ENCODE data around the gene PHACTR1. TPM values are rescaled to one million over a fixed set of nuclear protein-coding genes. Genes with fewer than 3 reads are reported as not detected.
"Not testable (repeated sequence)": the region's sequence is repeated elsewhere in the genome, so short reads cannot be mapped to it uniquely, and the experiment has no call there.

PHACTR1 gene
- total and polyA plus RNA-seq, 12 donors = 6.3 to 150 (median 79.9) TPM

DNA sequence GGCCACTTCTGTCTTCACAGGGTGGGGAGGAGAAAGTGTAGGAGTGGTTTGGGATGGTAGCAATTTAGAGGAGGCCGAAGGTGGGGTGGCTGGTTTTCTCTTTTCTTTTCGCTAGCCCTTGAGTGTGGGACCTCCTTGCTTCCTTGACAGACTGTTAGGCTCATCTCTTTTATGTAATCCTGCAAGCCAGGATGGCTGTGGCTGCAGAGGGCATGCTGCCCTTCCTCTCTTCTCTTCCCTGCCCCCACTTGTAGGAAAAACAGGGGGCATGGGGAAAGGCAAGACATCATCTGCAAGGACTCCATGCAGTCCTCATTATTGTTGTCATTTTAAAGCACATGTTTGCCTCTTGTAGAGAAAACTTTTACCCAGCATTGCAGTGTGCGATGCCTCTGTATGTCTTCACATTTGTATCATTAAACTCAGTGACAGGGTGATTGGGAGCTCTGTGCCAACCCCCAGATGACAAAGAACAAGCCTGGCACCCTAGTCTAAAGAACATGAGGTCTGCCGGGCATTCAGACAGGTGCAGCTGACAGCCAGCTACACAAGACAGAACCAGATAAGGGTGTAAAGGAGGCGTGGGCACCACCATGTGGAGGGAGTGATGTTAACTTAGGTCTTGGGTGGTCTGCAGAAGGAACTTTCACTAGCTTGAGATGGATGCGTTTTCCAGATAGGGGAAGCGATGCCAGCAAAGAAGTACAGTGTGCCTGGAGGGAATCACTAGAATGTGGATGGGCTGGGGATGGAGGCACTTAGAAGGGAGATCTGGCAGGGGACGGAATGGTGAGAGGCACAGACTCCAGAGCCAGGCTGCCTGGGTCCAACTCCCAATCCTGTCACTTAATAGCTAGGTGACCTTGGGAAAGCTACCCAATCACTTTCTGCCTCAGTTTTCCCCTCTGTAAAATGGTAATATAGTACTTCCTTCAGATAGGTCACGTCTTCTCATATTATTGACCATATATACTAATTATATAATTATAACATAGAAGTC lies 404.2 kb downstream of the PHACTR1 start:
- H3K27ac ChIP-seq = peak overlapping the region in 7 of 10 donors; percentile 18 to 61 (median 37)
- peak; percentile 36 to 64 for DNase-seq
- TF ChIP-seq, protein P1, sequence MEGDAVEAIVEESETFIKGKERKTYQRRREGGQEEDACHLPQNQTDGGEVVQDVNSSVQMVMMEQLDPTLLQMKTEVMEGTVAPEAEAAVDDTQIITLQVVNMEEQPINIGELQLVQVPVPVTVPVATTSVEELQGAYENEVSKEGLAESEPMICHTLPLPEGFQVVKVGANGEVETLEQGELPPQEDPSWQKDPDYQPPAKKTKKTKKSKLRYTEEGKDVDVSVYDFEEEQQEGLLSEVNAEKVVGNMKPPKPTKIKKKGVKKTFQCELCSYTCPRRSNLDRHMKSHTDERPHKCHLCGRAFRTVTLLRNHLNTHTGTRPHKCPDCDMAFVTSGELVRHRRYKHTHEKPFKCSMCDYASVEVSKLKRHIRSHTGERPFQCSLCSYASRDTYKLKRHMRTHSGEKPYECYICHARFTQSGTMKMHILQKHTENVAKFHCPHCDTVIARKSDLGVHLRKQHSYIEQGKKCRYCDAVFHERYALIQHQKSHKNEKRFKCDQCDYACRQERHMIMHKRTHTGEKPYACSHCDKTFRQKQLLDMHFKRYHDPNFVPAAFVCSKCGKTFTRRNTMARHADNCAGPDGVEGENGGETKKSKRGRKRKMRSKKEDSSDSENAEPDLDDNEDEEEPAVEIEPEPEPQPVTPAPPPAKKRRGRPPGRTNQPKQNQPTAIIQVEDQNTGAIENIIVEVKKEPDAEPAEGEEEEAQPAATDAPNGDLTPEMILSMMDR (IDR thresholded peaks at IDR 0.05) = peak in 6 of 9 donors; percentile 7 to 54 (median 35)
- 47 to 61% methylated on average over 9 of the region's 9 CpGs for WGBS, 2 donors
- peaks cover 0 to 32% (median 12%) of the 10 kb centered on the region in 9 donors for H3K4me1 ChIP-seq
- ATAC-seq = peak; percentile 78 to 96 (median 91)
- no peaks in the 10 kb centered on the region for H3K36me3 ChIP-seq
- intact Hi-C loops (cut with DNase I) = loop anchor here in 6 of 10 donors (2.0 to 10.0 kb wide), 4 partner anchors 93 to 210 kb away; no protein-coding TSS in a partner anchor
- H3K4me3 ChIP-seq = no peak overlapping the region
- H3K9me3 ChIP-seq = no peaks in the 10 kb centered on the region
- no peaks in the 10 kb centered on the region for H3K27me3 ChIP-seq

DNA sequence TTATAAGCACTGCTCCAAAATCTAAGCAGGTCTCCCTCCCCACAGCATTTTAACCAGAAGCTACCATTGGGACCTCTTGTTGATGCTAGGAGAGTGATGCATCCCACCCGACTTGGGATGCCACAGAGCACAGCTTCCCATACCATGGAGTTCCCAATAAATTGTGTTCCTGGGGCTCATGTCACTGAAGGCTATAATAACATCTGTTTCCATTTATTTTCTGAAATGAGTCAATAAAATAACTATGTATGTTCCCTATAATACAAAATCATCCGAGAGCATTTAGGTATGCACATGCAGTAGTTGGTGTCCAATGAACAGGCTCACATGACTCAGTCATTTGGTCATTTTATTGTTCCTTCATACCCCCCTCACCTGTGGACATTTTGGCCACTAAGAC lies 407.6 kb downstream of the PHACTR1 start:
- Histone ChIP-seq H3K4me3 (no peak overlapping the region), H3K4me1 (peaks cover 0 to 27% (median 12%) of the 10 kb centered on the region in 9 donors), H3K36me3 (no peaks in the 10 kb centered on the region), H3K27me3 (no peaks in the 10 kb centered on the region), H3K9me3 (no peaks in the 10 kb centered on the region), H3K27ac (no peak overlapping the region)
- ATAC-seq (no peak), DNase-seq (no peak)
- intact Hi-C loops (cut with DNase I) = loop anchor here in 5 of 10 donors (5.0 to 10.0 kb wide), 3 partner anchors 97 to 212 kb away; no protein-coding TSS in a partner anchor
- 88 to 89% methylated on average over 2 of the region's 2 CpGs for WGBS, 2 donors
- TF ChIP-seq, protein P1 (IDR thresholded peaks at IDR 0.05) = no peak

DNA sequence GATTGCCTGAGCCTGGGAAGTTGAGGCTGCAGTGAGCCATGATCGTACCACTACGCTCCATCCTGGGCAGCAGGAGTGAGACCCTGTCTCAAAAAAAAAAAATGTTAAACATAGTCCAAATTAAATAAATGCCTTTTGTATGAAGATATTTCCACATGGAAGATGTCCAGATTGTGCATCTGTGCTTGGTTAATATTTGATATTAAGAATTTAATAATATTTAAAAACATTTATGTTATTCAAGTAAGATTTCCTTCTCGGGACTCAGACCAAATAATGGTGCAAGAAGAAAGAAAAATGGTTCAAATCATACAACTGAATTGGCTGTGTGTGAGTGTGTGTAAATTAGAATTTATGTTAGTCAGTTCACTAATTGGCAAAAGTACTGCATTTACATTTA lies 409.3 kb downstream of the PHACTR1 start:
- 78 to 93% methylated on average over 3 of the region's 3 CpGs for WGBS, 2 donors
- DNase-seq (no peak), ATAC-seq (no peak)
- intact Hi-C loops (cut with DNase I) = loop anchor here in 3 of 10 donors (10.0 kb wide), 1 partner anchor 211 kb away; no protein-coding TSS in a partner anchor
- Histone ChIP-seq H3K36me3 (no peaks in the 10 kb centered on the region), H3K4me1 (peaks cover 0 to 21% (median 6%) of the 10 kb centered on the region in 9 donors), H3K4me3 (no peak overlapping the region), H3K9me3 (no peaks in the 10 kb centered on the region), H3K27me3 (no peaks in the 10 kb centered on the region), H3K27ac (no peak overlapping the region)
- TF ChIP-seq, protein P1 (IDR thresholded peaks at IDR 0.05) = no peak

DNA sequence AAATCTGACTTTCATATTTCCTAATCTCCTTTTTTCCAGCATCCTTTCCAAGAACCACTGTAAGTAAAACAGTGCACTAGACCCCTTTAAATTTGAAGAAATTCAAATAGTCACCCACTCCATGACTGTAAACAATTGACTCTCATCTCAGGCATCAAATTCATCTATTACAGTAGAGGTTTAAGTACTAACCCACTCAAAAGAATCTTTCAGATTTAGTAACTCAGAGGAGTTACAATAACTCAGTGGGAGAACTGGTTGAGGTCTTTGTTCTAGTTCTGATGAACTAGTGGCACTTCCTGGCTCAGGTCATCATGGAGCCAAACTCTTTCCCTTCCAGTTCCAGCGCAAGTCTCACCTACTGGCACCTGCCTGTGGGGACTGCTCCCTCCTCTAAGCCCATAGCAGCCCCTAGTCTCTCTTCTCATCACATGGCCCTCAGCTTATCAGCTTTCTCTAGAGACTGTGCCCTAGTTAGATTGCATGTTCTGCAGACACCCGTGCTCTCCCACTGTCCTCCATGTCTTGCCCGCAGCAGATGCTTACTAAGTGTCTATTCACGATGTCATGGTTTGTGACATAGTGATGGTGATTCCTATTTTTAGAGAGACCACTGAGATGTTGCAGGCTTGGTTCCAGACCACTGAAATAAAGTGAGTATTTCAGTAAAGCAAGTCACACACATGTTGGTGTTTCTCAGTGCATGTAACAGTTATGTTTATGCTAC lies 415.5 kb downstream of the PHACTR1 start:
- TF ChIP-seq, protein P1 (IDR thresholded peaks at IDR 0.05) = no peak
- WGBS, 2 donors = 54 to 62% methylated on average over 4 of the region's 4 CpGs
- intact Hi-C loops (cut with DNase I) = no loop called here
- Histone ChIP-seq H3K36me3 (no peaks in the 10 kb centered on the region), H3K9me3 (no peaks in the 10 kb centered on the region), H3K4me3 (no peak overlapping the region), H3K27me3 (no peaks in the 10 kb centered on the region), H3K27ac (peak overlapping the region in 1 of 10 donors; percentile 7), H3K4me1 (peaks cover 0 to 12% (median 3%) of the 10 kb centered on the region in 9 donors)
- DNase-seq (no peak), ATAC-seq (peak in 6 of 8 donors; percentile 48 to 85 (median 72))

DNA sequence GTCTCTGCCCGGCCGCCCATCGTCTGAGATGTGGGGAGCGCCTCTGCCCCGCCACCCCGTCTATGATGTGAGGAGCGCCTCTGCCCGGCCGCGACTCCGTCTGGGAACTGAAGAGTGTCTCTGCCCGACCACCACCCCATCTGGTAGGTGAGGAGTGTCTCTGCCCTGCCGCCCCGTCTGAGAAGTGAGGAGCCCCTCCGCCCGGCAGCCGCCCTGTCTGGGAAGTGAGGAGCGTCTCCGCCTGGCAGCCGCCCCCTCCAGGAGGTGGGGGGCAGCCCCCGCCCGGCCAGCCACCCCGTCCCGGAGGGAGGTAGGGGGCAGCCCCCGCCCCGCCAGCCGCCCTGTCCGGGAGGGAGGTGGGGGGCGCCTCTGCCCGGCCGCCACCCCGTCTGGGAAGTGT lies 417.3 kb downstream of the PHACTR1 start:
- 93 to 95% methylated on average over 31 to 32 of the region's 32 CpGs for WGBS, 2 donors
- peaks cover 0 to 16% (median 3%) of the 10 kb centered on the region in 9 donors for H3K4me1 ChIP-seq
- DNase-seq; H3K27me3 ChIP-seq; H3K36me3 ChIP-seq; H3K9me3 ChIP-seq; intact Hi-C loops (cut with DNase I); ATAC-seq; H3K4me3 ChIP-seq; H3K27ac ChIP-seq: not testable (repeated sequence)
